Measurements from ENCODE around the gene ZNF593. TPM values are rescaled to one million over a fixed set of nuclear protein-coding genes. Genes with fewer than 3 reads are reported as not detected.
A peak's percentile ranks its signal among the peaks of the same experiment; 100 is the strongest.

The ZNF593 gene
- total and polyA plus RNA-seq, 9 of the 15 experiments (the other 6 are each of a cell fraction or from before 2014, with no cell fraction given) = 9.8 to 334 (median 48.2) TPM

DNA sequence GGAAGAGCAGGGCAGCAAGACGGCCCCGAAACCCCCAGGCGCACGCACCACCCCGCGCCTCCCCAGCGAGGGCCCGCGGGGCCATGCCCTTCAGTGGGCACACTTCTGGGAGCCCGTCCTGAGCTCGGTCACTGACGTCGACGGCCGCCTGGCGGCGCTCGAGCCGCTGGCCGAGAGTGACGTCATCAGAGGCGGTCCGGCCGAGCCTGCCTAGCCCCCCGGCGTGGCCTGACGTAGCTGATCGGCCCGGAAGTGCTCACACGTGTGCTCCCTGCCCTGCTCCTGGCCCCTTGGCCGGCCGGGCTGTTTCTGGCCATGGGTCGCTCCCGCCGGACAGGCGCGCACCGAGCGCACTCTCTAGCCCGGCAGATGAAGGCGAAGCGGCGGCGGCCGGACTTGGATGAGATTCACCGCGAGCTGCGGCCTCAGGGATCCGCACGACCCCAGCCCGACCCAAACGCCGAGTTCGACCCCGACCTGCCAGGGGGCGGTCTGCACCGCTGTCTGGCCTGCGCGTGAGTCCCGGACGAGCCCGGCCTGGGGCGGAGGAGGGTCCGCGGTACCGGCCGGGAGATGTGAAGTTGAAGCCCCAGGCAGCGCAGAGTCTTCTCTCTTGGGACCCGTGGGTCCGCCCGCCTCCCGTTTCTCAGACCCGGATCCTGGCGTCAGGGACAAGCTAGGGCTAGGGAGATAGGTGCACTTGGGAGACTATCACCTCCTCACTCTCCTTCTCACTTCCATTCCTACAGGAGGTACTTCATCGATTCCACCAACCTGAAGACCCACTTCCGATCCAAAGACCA lies at the start of gene ZNF593 (continued):
- TF ChIP-seq, protein P1, sequence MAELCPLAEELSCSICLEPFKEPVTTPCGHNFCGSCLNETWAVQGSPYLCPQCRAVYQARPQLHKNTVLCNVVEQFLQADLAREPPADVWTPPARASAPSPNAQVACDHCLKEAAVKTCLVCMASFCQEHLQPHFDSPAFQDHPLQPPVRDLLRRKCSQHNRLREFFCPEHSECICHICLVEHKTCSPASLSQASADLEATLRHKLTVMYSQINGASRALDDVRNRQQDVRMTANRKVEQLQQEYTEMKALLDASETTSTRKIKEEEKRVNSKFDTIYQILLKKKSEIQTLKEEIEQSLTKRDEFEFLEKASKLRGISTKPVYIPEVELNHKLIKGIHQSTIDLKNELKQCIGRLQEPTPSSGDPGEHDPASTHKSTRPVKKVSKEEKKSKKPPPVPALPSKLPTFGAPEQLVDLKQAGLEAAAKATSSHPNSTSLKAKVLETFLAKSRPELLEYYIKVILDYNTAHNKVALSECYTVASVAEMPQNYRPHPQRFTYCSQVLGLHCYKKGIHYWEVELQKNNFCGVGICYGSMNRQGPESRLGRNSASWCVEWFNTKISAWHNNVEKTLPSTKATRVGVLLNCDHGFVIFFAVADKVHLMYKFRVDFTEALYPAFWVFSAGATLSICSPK (IDR thresholded peaks at IDR 0.05; ENCODE audit: borderline replicate concordance) = no peak
- no peak for TF ChIP-seq FOXJ3 (CRISPR knock-in tag; IDR thresholded peaks at IDR 0.05)
- no peak for TF ChIP-seq SP2 (IDR thresholded peaks at IDR 0.05; ENCODE audit: extremely low read depth, low read depth, low read length, poor library complexity, severe bottlenecking)
- peak in 1 of 2 experiments; percentile 48; a peak in 3 of 4 replicates for TF ChIP-seq RCOR1 (IDR thresholded peaks at IDR 0.05; ENCODE audit: borderline replicate concordance in 1 of 2, low read depth in 2 of 2, low read length in 2 of 2)
- TF ChIP-seq ZNF121 (CRISPR knock-in tag; conservative IDR thresholded peaks at IDR 0.05) = 0 out of 2 replicates have a peak, but pooled peaks have one; percentile 23
- no peak for TF ChIP-seq RBM17 (IDR thresholded peaks at IDR 0.05; ENCODE audit: borderline replicate concordance, low read depth, low read length)
- TF ChIP-seq, protein P2, sequence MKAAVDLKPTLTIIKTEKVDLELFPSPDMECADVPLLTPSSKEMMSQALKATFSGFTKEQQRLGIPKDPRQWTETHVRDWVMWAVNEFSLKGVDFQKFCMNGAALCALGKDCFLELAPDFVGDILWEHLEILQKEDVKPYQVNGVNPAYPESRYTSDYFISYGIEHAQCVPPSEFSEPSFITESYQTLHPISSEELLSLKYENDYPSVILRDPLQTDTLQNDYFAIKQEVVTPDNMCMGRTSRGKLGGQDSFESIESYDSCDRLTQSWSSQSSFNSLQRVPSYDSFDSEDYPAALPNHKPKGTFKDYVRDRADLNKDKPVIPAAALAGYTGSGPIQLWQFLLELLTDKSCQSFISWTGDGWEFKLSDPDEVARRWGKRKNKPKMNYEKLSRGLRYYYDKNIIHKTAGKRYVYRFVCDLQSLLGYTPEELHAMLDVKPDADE (conservative IDR thresholded peaks at IDR 0.05; ENCODE audit: control insufficient read depth, low read depth, low read length) = peak; percentile 98
- TF ChIP-seq FOXO4 (CRISPR knock-in tag; IDR thresholded peaks at IDR 0.05) = no peak
- TF ChIP-seq, protein P3, sequence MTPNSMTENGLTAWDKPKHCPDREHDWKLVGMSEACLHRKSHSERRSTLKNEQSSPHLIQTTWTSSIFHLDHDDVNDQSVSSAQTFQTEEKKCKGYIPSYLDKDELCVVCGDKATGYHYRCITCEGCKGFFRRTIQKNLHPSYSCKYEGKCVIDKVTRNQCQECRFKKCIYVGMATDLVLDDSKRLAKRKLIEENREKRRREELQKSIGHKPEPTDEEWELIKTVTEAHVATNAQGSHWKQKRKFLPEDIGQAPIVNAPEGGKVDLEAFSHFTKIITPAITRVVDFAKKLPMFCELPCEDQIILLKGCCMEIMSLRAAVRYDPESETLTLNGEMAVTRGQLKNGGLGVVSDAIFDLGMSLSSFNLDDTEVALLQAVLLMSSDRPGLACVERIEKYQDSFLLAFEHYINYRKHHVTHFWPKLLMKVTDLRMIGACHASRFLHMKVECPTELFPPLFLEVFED (CRISPR knock-in tag; conservative IDR thresholded peaks at IDR 0.05) = no peak
- TF ChIP-seq RBM34 (IDR thresholded peaks at IDR 0.05; ENCODE audit: borderline replicate concordance, insufficient read depth, low read length) = peak; percentile 97; the same call in 1 of the 2 replicates
- TF ChIP-seq SAFB (IDR thresholded peaks at IDR 0.05; ENCODE audit: borderline replicate concordance, low read depth, low read length) = 0 out of 2 replicates have a peak, but pooled peaks have one; percentile 25
- TF ChIP-seq SRSF7 (optimal IDR thresholded peaks at IDR 0.05; ENCODE audit: low read depth, low read length) = no peak
- TF ChIP-seq ZFPM2 (CRISPR knock-in tag; IDR thresholded peaks at IDR 0.05) = 0 out of 2 replicates have a peak, but pooled peaks have one; percentile 37
- TF ChIP-seq, protein P4, sequence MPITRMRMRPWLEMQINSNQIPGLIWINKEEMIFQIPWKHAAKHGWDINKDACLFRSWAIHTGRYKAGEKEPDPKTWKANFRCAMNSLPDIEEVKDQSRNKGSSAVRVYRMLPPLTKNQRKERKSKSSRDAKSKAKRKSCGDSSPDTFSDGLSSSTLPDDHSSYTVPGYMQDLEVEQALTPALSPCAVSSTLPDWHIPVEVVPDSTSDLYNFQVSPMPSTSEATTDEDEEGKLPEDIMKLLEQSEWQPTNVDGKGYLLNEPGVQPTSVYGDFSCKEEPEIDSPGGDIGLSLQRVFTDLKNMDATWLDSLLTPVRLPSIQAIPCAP (CRISPR knock-in tag; IDR thresholded peaks at IDR 0.05; ENCODE audit: borderline replicate concordance) = 0 out of 2 replicates have a peak, but pooled peaks have one; percentile 40
- TF ChIP-seq LCOR (CRISPR knock-in tag; IDR thresholded peaks at IDR 0.05) = peak; percentile 96
- peak; percentile 6; the same call in 1 of the 2 replicates for TF ChIP-seq USF2 (CRISPR knock-in tag; IDR thresholded peaks at IDR 0.05)
- TF ChIP-seq ZFP36 (IDR thresholded peaks at IDR 0.05; ENCODE audit: low read depth, low read length, partially characterized antibody) = peak; percentile 40
- peak in 1 of 2 experiments; percentile 76; a peak in 2 of 4 replicates for TF ChIP-seq FOXK2 (conservative IDR thresholded peaks at IDR 0.05 in 1 of 2, IDR thresholded peaks at IDR 0.05 in 1 of 2; ENCODE audit: low read depth in 2 of 2)
